GM19035 (cell line): Measurements from ENCODE around the gene NMD3.
"Not testable (repeated sequence)": the region's sequence is repeated elsewhere in the genome, so short reads cannot be mapped to it uniquely, and the experiment has no call there.

Source experiments
- ATAC-seq: cut with Tn5 transposase; IDR thresholded peaks from one replicate; pipeline ENCODE4 v1.9.1; 2021; ENCODE audit not compliant: unreplicated experiment

Gene NMD3

GRCh38 chr3:161220850-161221753, at the start of gene NMD3:
Gene NMD3, plus strand, starts transcription at chr3:161221311. Its CDS starts 703 bp downstream, at chr3:161222014.
- peak; percentile 99 for ATAC-seq

DNA sequence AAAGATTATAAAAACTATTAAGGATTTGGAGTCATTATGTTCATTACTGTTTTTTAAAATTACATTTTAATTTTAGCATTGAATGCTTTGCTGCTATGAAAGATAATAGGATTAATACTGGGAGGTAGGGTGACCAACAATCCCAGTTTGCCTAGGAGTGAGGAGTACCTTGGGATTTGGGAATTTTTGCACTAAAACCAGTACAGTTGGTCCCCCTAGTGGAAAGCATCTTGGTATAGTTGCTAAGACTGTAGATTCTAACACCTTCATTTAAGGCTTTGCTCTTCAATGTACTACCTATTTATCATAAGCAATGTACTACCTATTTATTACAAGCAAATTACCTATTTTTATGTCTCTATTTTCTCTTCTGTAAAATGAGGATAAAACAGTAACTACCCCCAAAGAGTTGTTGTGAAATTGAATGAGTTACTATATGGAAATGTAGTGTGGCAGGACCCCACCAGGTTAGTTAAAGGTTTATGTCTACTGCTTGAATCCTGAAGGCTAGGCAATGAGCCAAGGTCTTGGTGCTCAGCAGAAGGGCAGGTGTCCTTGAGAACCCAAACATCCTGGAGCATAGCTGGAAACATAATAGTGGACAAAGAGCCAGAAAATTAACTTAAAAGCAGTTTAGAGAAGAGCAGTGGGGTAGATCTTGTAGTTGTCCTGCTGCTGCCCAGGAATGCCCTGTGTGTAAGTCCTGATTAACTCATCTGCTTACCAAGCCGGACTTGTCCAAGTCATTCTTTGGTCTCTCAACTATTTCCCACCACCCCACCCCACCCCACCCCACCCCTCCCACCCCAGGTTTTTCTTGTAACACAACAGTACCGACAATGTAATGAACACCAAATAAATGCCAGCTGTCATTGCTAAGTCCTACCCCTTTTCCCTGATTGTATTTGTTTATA, 49.2 kb upstream of the NMD3 start:
- no peak for ATAC-seq

DNA sequence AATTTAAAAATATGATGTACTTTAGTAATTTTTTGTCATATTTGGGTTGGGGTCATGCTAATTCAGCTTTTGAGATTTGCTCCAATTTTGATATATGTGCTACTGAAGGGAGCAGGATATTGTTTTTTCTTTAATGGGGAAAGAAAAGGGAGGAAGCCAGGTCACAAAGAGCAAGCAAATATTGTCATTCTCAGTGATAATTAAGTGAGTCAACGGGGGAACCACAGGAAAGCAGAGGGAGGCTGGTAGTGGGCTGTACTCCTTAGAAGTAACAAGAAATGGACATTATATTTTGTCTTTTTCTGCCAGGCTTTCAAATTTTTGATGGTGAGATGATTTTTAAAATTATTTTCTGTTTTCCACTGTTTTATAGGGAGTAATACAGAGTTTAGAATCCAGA, 45.6 kb upstream of the NMD3 start:
- ATAC-seq = no peak

- ATAC-seq = no peak
These were observed 43.1 kb upstream of the NMD3 start for GRCh38 chr3:161177991-161178390.

GRCh38 chr3:161181371-161181770, 39.7 kb upstream of the NMD3 start:
- ATAC-seq = not testable (repeated sequence)

DNA sequence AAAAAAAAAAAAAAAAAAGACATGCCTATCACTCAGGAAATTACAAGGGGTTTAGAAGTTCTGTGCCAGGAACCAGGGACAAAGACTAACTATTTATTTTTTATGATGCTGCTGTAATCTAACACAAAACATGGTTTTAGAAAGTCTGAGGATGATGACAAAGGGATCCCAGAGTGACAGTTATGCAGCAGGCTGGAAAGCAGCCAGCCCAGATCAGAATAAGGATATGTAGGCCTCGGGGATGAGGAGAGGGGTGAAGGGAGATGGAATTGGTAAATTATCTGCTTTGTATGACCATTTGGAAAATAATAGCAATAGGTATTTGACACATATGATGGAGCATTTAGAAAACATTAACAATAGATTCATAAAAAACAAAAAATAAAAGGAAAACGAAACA, 34.1 kb upstream of the NMD3 start:
- no peak for ATAC-seq

DNA sequence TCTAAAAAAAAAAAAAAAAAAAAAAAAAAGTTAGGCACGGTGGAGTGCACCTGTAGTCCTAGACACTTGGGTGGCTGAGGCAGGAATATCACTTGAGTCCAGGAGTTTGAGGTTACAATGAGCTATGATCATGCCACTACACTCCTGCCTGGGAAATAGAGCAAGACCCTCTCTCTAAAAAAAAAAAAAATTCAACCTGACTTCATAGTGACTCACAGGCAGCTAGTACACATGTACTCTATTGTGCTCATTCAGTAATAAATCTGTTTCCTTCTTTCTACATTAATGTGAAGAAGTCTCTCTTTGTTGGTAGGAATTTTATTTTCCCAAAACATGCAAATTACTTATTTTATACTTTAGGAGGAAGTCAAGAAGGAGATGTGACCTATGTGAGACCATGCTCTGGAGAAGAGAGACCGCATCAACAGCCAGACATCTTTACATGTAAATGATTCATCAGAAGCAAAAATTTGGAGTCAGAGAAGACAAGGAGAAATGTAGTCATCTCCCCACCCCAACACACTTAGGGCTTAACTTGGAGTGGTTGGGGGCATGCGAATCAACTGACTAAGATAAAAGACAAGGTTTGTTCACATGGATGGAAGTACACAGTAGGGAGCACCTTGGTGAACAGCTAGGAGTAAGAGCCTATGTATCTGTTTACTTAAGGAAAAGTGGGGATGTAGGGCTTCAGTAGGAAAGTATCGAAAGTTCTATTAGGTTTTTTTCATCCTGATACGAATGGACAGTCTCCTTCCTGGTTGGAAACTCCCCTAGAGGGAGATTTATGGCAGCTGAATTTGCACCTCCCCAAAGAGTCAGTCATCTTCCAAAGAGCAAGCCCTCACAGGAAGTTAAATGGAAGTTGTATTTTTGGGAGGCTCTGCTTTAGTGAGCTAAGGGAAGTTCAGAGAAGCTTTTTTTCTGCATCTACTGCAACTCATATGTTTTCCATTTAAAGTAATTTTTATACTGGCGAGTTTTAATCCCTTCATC, 23.0 kb upstream of the NMD3 start:
- ATAC-seq = no peak

- ATAC-seq = no peak
These were observed 21.2 kb upstream of the NMD3 start for GRCh38 chr3:161199926-161200325.

DNA sequence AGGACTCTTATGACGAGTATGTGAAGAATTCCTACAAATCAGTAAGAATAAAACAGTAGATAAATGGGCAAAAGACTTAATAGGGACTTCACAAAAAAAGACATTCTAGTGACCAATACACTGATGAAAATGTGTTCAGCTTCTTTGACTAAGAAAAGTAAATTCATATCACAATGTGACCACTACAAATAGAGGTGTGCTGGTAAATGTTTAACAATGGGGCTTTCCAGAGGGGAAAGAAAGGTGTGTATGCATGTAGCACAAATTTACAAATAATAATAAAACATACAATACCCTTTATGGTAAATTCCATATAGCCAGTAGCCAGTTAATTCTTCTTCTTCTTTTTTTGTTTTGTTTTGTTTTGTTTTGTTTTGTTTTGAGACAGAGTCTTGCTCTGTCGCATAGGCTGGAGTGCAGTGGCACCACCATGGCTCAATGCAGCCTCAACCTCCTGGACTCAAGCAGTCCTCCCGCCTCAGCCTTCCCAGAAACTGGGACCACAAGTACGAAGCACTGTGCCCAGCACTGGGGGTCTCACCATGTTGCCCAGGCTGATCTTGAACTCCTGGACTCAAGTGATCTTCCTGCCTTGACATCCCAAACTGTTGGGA, 17.5 kb upstream of the NMD3 start:
- no peak for ATAC-seq

DNA sequence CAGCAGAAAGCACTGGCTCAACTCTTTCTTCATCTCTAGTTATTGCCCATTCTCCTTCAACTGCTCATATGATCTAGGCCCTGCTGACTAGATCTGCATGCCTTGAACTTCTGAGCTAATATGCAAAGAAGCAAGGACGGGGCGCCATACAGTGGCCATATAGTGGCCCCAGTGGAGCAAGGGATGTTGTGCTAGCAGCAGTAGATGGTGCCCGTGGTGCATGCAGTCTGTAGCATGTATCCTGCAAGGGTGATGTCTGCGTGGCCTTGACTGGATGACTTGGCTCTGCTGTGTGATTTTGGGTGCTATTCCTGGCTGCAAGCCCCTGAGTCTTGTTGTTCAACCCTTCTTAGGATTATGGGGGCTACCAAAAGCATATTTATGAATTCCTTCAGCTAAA, 12.2 kb upstream of the NMD3 start:
- ATAC-seq = no peak

DNA sequence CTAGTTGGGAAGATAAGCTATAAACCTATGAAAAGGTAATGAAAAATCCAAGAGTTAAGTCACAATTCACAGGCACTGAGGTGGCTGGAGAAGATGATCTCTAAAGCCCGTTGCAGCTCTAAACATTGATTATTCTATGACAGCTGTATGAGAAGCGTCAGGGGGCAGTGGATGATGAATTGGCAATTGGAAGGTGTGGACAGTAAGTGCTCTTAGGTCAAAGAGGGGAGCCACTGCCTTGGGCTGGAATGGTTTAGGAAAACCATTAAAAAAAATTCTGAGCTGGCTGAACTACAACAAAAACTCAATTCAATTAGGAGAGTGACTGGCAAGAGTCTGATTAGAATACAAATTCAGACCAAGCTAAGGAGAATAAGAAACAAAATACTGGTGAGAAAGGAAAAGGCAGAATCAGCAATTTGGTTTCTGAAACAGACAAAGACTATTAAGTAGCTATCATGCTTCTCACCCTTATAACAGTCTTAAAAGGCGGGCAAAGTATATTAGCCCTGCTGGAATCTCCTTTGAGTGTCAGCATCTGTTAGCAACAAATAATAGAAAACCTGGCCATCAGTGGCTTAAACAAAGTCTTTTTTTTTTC, 8.8 kb upstream of the NMD3 start:
- ATAC-seq = no peak

- no peak for ATAC-seq
These were observed 8.2 kb upstream of the NMD3 start for GRCh38 chr3:161212906-161213305.

DNA sequence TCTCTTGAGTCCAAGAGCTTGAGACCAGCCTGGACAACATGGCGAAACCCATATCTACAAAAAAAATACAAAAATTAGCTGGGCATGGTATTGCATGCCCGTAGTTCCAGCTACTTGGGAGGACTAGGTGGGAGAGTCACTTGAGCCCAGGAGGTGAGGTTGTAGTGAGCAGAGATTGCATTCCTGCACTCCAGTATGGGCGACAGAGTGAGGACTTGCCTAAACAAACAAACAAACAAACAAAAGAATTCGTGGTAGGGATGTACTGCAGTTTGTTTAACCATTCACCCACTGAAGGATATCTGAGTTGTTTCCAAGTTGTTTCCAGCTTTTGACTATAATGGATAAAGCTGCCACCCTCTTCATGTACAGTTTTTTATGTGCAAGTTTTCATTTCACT, 7.5 kb upstream of the NMD3 start:
- no peak for ATAC-seq

DNA sequence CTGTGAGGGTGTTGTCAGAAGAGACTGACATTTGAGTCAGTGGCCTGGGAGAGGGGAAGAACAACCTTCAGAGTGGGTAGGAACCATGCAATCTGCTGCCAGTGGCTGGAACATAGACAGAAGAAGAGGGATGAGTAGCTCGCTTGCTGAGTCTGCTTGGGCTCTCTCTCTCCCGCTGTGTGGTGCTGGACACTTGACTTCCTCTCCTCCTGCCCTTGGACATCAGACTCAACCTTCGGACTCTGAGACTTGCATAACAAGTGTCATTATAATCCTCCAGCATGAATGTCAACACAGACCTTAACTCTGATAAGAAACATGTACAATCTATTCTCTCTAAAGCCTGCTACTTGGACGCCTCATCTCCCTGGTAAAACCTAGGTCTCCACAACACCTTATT, 5.9 kb upstream of the NMD3 start:
- no peak for ATAC-seq

GRCh38 chr3:161217496-161217895, 3.6 kb upstream of the NMD3 start:
- ATAC-seq = no peak

GRCh38 chr3:161219495-161219894, 1.6 kb upstream of the NMD3 start:
- ATAC-seq = no peak

DNA sequence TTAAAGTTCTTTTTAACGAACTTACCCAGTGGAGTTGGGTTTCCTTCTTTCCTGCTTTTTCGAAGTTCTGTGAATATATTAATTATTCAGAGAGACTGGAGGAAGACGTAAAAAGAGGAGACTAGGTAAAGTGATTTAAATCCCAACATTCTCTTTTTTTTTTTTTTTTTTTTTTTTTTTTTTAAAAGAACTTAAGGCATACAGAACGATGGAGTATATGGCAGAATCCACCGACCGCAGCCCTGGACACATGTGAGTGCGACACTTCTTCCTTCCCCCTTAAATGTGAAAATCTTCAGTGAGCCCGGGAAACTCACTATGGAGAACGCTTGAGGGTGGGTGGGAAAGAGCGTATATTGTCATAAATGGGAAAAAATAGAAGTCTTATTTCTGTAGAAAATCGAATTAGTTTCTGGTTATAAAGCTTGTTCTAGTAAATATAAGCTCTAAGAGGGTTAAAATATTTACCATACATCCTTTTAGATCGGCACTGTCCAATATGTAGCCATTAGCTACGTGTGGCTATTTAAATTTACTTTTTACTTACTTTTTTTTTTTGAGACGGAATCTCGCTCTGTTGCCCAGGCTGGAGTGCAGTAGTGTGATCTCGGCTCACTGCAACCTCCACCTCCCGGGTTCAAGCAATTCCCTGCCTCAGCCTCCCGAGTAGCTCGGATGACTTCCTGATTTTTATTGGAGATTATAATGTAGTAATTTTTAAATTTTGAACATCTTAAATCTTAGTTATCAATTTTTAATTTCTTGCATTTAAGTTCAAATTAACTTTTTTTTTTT, 892 bp downstream of the NMD3 start:
- ATAC-seq = no peak

DNA sequence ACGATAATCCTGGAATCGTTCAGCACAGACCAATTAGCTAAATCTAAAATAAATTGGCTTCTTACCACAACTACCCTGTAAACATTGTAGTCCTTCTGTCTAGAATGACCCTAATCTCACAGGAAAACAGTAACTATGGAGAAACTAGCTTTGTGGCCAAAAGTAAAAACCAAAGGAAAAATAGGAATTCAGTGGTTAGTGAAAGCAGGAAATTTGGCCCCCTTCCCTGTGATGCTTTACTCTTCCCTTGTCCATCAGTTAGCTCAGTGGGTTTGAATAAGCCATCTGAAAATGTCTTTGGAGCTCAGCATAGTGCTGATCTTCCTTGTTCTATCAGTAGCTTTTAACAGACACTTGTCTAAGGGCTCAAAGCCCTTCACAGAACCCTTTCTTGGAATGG, 1.6 kb downstream of the NMD3 start:
- ATAC-seq = no peak

DNA sequence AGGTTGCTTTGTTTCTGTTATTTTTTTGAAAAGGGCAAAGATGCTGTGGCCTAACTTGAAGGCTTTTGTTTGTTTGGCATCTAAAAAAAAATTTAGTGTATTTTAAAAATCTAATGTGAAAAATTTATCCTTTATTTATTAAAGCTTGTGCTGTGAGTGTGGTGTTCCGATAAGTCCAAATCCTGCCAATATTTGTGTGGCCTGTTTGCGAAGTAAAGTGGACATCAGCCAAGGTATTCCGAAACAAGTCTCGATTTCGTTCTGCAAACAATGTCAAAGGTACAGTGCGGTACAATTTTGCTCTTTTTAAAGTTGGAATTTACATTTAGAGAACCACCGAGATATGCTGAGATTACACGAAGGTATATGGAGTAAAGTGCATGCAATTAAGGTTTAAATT, 3.7 kb downstream of the NMD3 start:
- ATAC-seq = no peak
